ENCODE data around the gene INPP5B. TPM values are rescaled to one million over a fixed set of nuclear protein-coding genes. Genes with fewer than 3 reads are reported as not detected.
A peak's percentile ranks its signal among the peaks of the same experiment; 100 is the strongest.
"Not testable (repeated sequence)": the region's sequence is repeated elsewhere in the genome, so short reads cannot be mapped to it uniquely, and the experiment has no call there.

INPP5B gene
- total RNA-seq, 1 donor from 2014 or later, result 21.1 TPM

DNA sequence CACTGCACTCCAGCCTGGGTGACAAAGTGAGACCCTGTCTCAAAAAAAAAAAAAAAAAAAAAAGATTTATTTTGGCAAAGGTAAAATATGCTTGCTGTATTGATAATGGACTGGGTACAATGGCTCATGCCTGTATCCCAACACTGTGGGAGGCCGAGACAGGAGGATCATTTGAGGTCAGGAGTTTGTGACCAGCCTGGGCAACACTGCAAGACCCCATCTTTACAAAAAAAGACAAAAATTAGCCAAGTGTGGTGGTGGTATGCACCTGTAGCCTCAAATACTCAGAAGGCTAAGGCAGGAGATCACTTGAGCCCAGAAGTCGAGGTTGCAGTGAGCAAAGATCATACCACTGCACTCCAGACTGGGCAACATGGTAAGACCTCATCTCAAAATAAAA is 36.7 kb upstream of the INPP5B start:
- H3K27ac Mint-ChIP-seq, result no peak overlapping the region
- no peaks in the 10 kb centered on the region for H3K9me3 Mint-ChIP-seq (ENCODE audit: low read depth)
- DNase-seq (ENCODE audit: low spot score, unreplicated experiment), result no peak
- no peaks in the 10 kb centered on the region for H3K27me3 Mint-ChIP-seq
- H3K36me3 Mint-ChIP-seq (ENCODE audit: insufficient read depth), result peaks cover 28% of the 10 kb centered on the region
- peaks cover 2% of the 10 kb centered on the region for H3K4me1 Mint-ChIP-seq (ENCODE audit: low read depth)
- no peak overlapping the region for H3K4me3 Mint-ChIP-seq (ENCODE audit: low read depth)
- TF ChIP-seq, protein P1, sequence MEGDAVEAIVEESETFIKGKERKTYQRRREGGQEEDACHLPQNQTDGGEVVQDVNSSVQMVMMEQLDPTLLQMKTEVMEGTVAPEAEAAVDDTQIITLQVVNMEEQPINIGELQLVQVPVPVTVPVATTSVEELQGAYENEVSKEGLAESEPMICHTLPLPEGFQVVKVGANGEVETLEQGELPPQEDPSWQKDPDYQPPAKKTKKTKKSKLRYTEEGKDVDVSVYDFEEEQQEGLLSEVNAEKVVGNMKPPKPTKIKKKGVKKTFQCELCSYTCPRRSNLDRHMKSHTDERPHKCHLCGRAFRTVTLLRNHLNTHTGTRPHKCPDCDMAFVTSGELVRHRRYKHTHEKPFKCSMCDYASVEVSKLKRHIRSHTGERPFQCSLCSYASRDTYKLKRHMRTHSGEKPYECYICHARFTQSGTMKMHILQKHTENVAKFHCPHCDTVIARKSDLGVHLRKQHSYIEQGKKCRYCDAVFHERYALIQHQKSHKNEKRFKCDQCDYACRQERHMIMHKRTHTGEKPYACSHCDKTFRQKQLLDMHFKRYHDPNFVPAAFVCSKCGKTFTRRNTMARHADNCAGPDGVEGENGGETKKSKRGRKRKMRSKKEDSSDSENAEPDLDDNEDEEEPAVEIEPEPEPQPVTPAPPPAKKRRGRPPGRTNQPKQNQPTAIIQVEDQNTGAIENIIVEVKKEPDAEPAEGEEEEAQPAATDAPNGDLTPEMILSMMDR (IDR thresholded peaks at IDR 0.05; ENCODE audit: unreplicated experiment), result no peak

DNA sequence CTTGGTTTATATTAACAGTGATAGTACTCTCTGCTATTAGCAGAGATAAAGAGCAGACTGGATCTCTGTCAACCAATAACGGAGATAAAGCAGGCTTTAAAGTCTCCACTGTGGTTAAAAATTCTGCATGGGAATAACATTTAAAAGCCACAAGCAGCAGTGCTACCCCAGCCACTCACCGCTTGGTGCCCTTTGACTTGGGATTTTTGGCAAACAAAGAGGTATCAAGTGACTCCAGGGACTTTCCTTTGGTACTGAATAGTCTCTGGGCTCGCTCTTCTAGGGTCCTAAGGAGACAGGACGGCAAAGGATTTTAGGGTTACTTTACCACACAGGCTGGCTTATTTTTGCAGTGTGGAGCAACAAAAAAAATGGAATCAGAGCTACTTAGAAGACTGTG is 31.7 kb upstream of the INPP5B start:
- Mint-ChIP-seq H3K27me3 (no peaks in the 10 kb centered on the region), H3K4me1 (ENCODE audit: low read depth) (no peaks in the 10 kb centered on the region), H3K4me3 (ENCODE audit: low read depth) (no peak overlapping the region), H3K9me3 (ENCODE audit: low read depth) (peaks cover 3% of the 10 kb centered on the region), H3K36me3 (ENCODE audit: insufficient read depth) (peaks cover 40% of the 10 kb centered on the region), H3K27ac (no peak overlapping the region)
- TF ChIP-seq, protein P1 (IDR thresholded peaks at IDR 0.05; ENCODE audit: unreplicated experiment), result no peak
- DNase-seq (ENCODE audit: low spot score, unreplicated experiment), result no peak

DNA sequence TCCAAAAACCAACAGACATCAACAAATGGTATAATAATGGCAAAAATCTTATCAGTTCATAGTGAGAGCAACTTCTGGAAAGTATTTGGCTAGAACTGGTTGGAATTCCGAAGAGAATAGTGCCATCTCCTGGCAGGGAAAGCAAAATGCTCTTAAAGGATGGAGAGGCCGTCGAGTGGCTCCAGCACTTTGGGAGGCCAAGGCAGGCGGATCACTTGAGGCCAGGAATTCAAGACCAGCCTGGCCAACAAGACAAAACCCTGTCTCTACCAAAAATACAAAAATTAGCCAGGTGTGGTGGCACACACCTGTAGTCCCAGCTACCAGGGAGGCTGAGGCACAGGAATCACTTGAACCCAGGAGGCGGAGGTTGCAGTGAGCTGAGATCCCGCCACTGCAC is 28.2 kb upstream of the INPP5B start:
- H3K4me1 Mint-ChIP-seq (ENCODE audit: low read depth); H3K27ac Mint-ChIP-seq; H3K9me3 Mint-ChIP-seq (ENCODE audit: low read depth); H3K27me3 Mint-ChIP-seq; DNase-seq (ENCODE audit: low spot score, unreplicated experiment); H3K4me3 Mint-ChIP-seq (ENCODE audit: low read depth): not testable (repeated sequence)
- peaks cover 52% of the 10 kb centered on the region for H3K36me3 Mint-ChIP-seq (ENCODE audit: insufficient read depth)
- TF ChIP-seq, protein P1 (IDR thresholded peaks at IDR 0.05; ENCODE audit: unreplicated experiment), result peak; percentile 73

DNA sequence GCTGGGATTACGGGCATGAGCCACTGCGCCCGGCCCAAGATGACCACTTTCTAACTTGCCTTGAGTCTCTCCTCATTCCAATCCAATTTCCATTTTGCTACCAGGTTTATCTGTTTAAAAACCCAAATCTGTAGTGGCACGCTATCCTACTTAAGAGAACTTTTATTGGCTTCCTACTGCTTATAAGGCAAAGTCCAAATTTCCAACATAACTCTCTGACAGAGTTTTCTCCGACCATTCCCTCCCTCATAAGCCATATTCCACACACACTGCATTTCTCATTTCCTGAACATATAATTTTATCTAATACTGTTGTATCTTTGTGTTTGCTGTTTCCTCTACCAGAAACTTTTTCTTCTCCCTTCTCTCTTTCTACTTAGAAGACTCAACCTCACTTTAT is 27.7 kb upstream of the INPP5B start:
- H3K9me3 Mint-ChIP-seq (ENCODE audit: low read depth), result peaks cover 5% of the 10 kb centered on the region
- H3K4me3 Mint-ChIP-seq (ENCODE audit: low read depth), result no peak overlapping the region
- DNase-seq (ENCODE audit: low spot score, unreplicated experiment), result no peak
- TF ChIP-seq, protein P1 (IDR thresholded peaks at IDR 0.05; ENCODE audit: unreplicated experiment), result no peak
- H3K27me3 Mint-ChIP-seq, result no peaks in the 10 kb centered on the region
- H3K27ac Mint-ChIP-seq, result no peak overlapping the region
- peaks cover 51% of the 10 kb centered on the region for H3K36me3 Mint-ChIP-seq (ENCODE audit: insufficient read depth)
- H3K4me1 Mint-ChIP-seq (ENCODE audit: low read depth), result peaks cover 8% of the 10 kb centered on the region

DNA sequence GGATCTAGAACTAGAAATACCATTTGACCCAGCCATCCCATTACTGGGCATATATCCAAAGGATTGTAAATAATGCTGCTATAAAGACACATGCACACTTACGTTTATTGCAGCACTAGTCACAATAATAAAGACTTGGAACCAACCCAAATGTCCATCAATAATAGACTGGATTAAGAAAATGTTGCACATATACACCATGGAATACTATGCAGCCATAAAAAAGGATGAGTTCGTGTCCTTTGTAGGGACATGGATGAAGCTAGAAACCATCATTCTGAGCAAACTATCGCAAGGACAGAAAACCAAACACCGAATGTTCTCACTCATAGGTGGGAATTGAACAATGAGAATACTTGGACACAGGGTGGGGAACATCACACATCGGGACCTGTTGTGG is 26.8 kb upstream of the INPP5B start:
- H3K9me3 Mint-ChIP-seq (ENCODE audit: low read depth); H3K27ac Mint-ChIP-seq; H3K4me1 Mint-ChIP-seq (ENCODE audit: low read depth); H3K4me3 Mint-ChIP-seq (ENCODE audit: low read depth); H3K27me3 Mint-ChIP-seq; DNase-seq (ENCODE audit: low spot score, unreplicated experiment): not testable (repeated sequence)
- peaks cover 50% of the 10 kb centered on the region for H3K36me3 Mint-ChIP-seq (ENCODE audit: insufficient read depth)

DNA sequence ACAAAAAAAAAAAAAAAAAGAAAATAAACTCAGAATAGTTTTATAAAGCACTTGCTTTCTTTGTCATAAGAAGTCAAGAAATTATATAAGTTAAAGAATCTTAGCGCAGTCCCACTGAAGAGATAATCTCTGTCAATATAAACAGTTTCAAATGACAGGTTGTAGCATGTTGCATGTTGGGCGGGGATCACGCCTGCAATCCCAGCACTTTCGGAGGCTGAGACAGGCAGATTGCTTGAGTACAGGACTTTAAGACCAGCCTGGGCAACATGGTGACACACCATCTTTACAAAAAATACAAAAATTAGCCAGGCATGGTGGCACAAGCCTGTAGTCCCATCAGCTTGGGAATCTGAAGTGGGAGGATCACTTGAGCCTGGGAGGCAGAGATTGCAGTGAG is 18.4 kb upstream of the INPP5B start:
- TF ChIP-seq, protein P1 (IDR thresholded peaks at IDR 0.05; ENCODE audit: unreplicated experiment), result no peak
- Mint-ChIP-seq H3K27ac (no peak overlapping the region), H3K9me3 (ENCODE audit: low read depth) (no peaks in the 10 kb centered on the region)

DNA sequence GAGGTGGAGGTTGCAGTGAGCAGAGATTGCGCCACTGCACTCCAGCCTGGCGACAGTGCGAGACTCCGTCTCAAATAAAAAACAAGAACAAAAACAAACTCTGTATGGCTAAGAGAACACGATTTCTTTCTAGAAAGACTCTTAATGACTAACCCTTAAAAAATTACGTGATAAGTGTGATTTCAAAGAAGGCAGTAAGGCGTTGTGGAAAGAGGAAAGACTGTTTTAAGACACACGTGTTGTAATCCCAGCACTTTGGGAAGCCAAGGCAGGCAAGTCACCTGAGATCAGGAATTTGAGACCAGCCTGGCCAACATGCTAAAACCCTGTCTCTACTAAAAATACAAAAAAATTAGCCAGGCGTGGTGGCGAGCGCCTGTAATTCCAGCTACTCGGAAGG is 17.3 kb upstream of the INPP5B start:
- peaks cover 29% of the 10 kb centered on the region for H3K36me3 Mint-ChIP-seq (ENCODE audit: insufficient read depth)
- H3K9me3 Mint-ChIP-seq (ENCODE audit: low read depth); H3K4me3 Mint-ChIP-seq (ENCODE audit: low read depth); H3K27ac Mint-ChIP-seq; H3K4me1 Mint-ChIP-seq (ENCODE audit: low read depth); DNase-seq (ENCODE audit: low spot score, unreplicated experiment); H3K27me3 Mint-ChIP-seq: not testable (repeated sequence)

More for the DNA sequence above, 18.4 kb upstream of the INPP5B start:
- H3K36me3 Mint-ChIP-seq (ENCODE audit: insufficient read depth), result peaks cover 29% of the 10 kb centered on the region
- no peak overlapping the region for H3K4me3 Mint-ChIP-seq (ENCODE audit: low read depth)
- DNase-seq (ENCODE audit: low spot score, unreplicated experiment), result no peak
- H3K27me3 Mint-ChIP-seq, result no peaks in the 10 kb centered on the region
- no peaks in the 10 kb centered on the region for H3K4me1 Mint-ChIP-seq (ENCODE audit: low read depth)
